HepG2 (cell line): ENCODE data around the gene RYR2. TPM values are rescaled to one million over a fixed set of nuclear protein-coding genes. Genes with fewer than 3 reads are reported as not detected.

Source experiments
- ATAC-seq: fragments of 200-7000 bp; cut with Tn5 transposase; 3 replicates; pipeline ENCODE4 v1.9.1; 2020; ENCODE audit warnings: mild to moderate bottlenecking, moderate library complexity
- BruUV-seq: library from RNA; stranded (reverse); fragments of 400-500 nt; replicated peaks from 2 replicates; lab custom pipeline; 2021; lab: Mats Ljungman, UMichigan
- CTCF ChIA-PET: fragments of 300-600 bp; formaldehyde crosslinking; extraction: SDS; loops from one replicate; lab custom pipeline; 2021; ENCODE audit warnings: low total read pairs, inconsistent platforms, low intra/inter-chr PET ratio; lab: Yijun Ruan, JAX
- POLR2A ChIA-PET: fragments of 350-600 bp; sonication (Branson Sonifier 250); formaldehyde crosslinking; loops from one replicate; lab custom pipeline; 2020; ENCODE audit warnings: antibody characterized with exemption, inconsistent platforms; lab: Yijun Ruan, JAX
- DNase-seq: peaks from one replicate; pipeline ENCODE4 v3.0.0-alpha.2; 2015; ENCODE audit warnings: low spot score
- FAIRE-seq: peaks from 3 replicates; lab custom pipeline; 2011; peaks lifted over from hg19 to GRCh38; lab: Jason Lieb, UNC
- H2AFZ ChIP-seq: one replicate; pipeline ENCODE4 v1.6.1; 2011; ENCODE audit warnings: low read length, inconsistent platforms
- H3K27ac ChIP-seq: fragments of 300-600 bp; 3 replicates; pipeline ENCODE4 v1.8.0; 2011; ENCODE audit warnings: mixed run types, mild to moderate bottlenecking, mixed read lengths, low read length, inconsistent platforms; ENCODE audit not compliant: insufficient read depth; ENCODE audit errors: extremely low read length
- H3K27me3 ChIP-seq, 2 experiments: fragments of 200-600 bp in 1 of 2; 2 replicates in 1 of 2; 3 replicates in 1 of 2; pipeline versions ENCODE4 v1.6.0 to v1.8.0; 2011; ENCODE audit warnings: low read length in 2 of 2, mild to moderate bottlenecking in 2 of 2, moderate library complexity in 2 of 2, inconsistent platforms in 1 of 2; ENCODE audit not compliant: insufficient read depth in 2 of 2, control insufficient read depth in 1 of 2
- H3K36me3 ChIP-seq, 2 experiments: fragments of 200-600 bp in 1 of 2; replicated peaks in 1 of 2; 2 replicates in 1 of 2; 3 replicates in 1 of 2; pipeline versions ENCODE4 v1.5.1 to v1.8.0; 2011; ENCODE audit warnings: low read length in 2 of 2, inconsistent platforms in 1 of 2; ENCODE audit not compliant: insufficient read depth in 2 of 2, control insufficient read depth in 1 of 2
- H3K4me1 ChIP-seq: 2 replicates; pipeline ENCODE4 v1.5.1; 2012; ENCODE audit warnings: low read length, inconsistent platforms; ENCODE audit not compliant: insufficient read depth
- H3K4me2 ChIP-seq: 2 replicates; pipeline ENCODE4 v1.6.0; 2011; ENCODE audit warnings: low read depth, low read length, inconsistent platforms
- H3K4me3 ChIP-seq, 3 experiments: fragments of 200-600 bp in 1 of 3; sonication (generic), shearing (Covaris generic) in 1 of 3; replicated peaks in 1 of 3; 2 replicates each; pipeline ENCODE4 v1.5.1; 2011 to 2016; ENCODE audit warnings: low read length in 3 of 3, inconsistent platforms in 2 of 3, low read depth in 2 of 3, mild to moderate bottlenecking in 2 of 3, control low read depth in 1 of 3, mixed read lengths in 1 of 3; ENCODE audit not compliant: insufficient read depth in 1 of 3
- H3K79me2 ChIP-seq: one replicate; pipeline ENCODE4 v1.6.1; 2011; ENCODE audit warnings: low read length, inconsistent platforms; ENCODE audit not compliant: insufficient read depth
- H3K9ac ChIP-seq: 2 replicates; pipeline ENCODE4 v1.6.0; 2011; ENCODE audit warnings: mild to moderate bottlenecking, low read depth, low read length, inconsistent platforms; ENCODE audit not compliant: insufficient read depth
- H3K9me3 ChIP-seq: 2 replicates; pipeline ENCODE4 v1.5.1; 2012; ENCODE audit warnings: mild to moderate bottlenecking, low read length
- H4K20me1 ChIP-seq: 2 replicates; pipeline ENCODE4 v1.6.0; 2011; ENCODE audit warnings: inconsistent platforms, mild to moderate bottlenecking, low read length, moderate library complexity; ENCODE audit not compliant: insufficient read depth
- CEBPB ChIP-seq: IDR thresholded peaks from 2 replicates; pipeline ENCODE4 v1.6.1; 2011; ENCODE audit warnings: low read depth, low read length, improper control_type of control experiment, borderline replicate concordance
- KLF13 ChIP-seq: sonication (generic); formaldehyde crosslinking; IDR thresholded peaks from 2 replicates; pipeline ENCODE4 v1.4.0; 2020; ENCODE audit warnings: mild to moderate bottlenecking, missing genetic modification reagents
- SNAI1 ChIP-seq: sonication (generic); formaldehyde crosslinking; IDR thresholded peaks from 2 replicates; pipeline ENCODE4 v1.5.0; 2020; ENCODE audit warnings: mild to moderate bottlenecking, missing genetic modification reagents, borderline replicate concordance
- ZNF512B ChIP-seq: sonication (generic); formaldehyde crosslinking; IDR thresholded peaks from 2 replicates; pipeline ENCODE4 v1.5.1; 2020; ENCODE audit warnings: missing genetic modification reagents, mild to moderate bottlenecking, borderline replicate concordance
- WGBS: methylation state at CpG from one replicate; pipeline ENCODE4 v1.1.6; 2017; ENCODE audit warnings: low lambda C conversion rate; 5-methylcytosine and 5-hydroxymethylcytosine counted together
- in situ Hi-C: cut with HindIII; loops from 2 replicates; pipeline ENCODE4 v1.10.0; 2017; ENCODE audit warnings: low pct_unique_long_range_greater_than_20kb; ENCODE audit not compliant: extremely low pct_ligation_motif_present
- intact Hi-C: fragments of 100-400 bp; cut with micrococcal nuclease; formaldehyde crosslinking; loops from one replicate; pipeline ENCODE4 v1.10.0; 2022; ENCODE audit not compliant: unreplicated experiment
- polyA plus RNA-seq, 8 experiments: library from polyadenylated mRNA; depleted of rRNA in 3 of 8; stranded (reverse) in 7 of 8; unstranded in 1 of 8; fragments of >200 nt; fragmentation: Illumina TruSeq in 4 of 8; extraction: Trizol in 4 of 8; gene quantifications; 2 replicates each; pipeline versions ENCODE4 v1.2.1 to v1.2.3, GENCODE V29; 2011 to 2016; ENCODE audit warnings: low read depth in 4 of 8, missing spikeins in 1 of 8, mixed read lengths in 1 of 8; ENCODE audit not compliant: insufficient read depth in 1 of 8
- total RNA-seq, 5 experiments: library from RNA; depleted of rRNA; stranded (reverse); fragments of >200 nt; fragmentation: Illumina TruSeq; extraction: Trizol; gene quantifications; 2 replicates each; pipeline ENCODE4 v1.2.3, GENCODE V29; 2016; ENCODE audit warnings: low read depth in 1 of 5
- TF ChIP-seq, protein P1 (sequence below): sonication (generic); formaldehyde crosslinking; IDR thresholded peaks from 2 replicates; pipeline ENCODE4 v1.4.0; 2020; ENCODE audit warnings: mild to moderate bottlenecking, missing genetic modification reagents

Gene RYR2
- total and polyA plus RNA-seq, 2 of the 13 experiments (the other 11 are each of a cell fraction or from before 2014, with no cell fraction given): not detected

DNA sequence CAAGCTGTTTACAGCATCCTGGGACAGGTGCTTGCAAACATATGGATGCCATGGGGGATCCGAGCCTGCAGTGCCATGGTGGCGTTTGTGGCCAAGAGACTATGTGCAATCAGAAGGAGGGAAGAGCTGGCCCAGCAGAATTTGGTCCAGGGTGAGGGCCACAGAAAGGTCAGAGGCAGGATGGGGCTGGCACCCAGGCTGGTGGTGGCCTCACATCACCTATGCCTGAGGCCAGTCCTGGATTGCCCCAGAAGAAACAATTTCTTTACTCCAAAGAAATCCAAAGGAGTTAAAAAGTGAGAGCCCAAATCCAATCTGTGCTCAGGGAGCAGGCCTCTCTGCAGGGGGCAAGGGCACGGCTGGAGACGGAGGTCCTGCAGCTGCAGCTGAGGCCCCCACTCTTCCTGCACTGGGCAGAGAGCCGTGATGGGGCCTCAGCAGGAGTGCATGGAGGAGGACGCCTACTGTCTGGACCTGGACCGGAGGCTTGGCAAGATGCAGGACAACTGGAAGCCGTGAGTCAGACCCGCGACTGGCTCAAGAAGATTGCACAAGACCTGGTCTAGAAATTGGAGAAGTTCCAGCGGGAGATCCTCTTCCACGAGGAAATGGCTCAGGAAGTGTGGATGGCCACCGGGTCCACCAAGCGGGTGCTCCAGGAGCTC is 163.5 kb downstream of the RYR2 start:
- 3% methylated on average over 6 of the region's 14 CpGs for WGBS
- Histone ChIP-seq H3K9me3 (no peaks in the 10 kb centered on the region), H3K36me3 (no peaks in the 10 kb centered on the region), H3K27ac (no peak overlapping the region), H4K20me1 (no peaks in the 10 kb centered on the region), H3K4me1 (no peaks in the 10 kb centered on the region), H3K27me3 (peaks cover 2 to 4% of the 10 kb centered on the region in 2 experiments; a peak in 1 of 5 replicates), H3K4me2 (no peak overlapping the region), H3K4me3 (no peak overlapping the region), H3K79me2 (no peaks in the 10 kb centered on the region), H2AFZ (no peak overlapping the region), H3K9ac (no peak overlapping the region)
- ChIA-PET CTCF (no interaction called here), POLR2A (no interaction called here)
- DNase-seq: no peak
- no peak for ATAC-seq
- no TSS peak for BruUV-seq
- peak; percentile 34; the same call in 1 of the 2 replicates for TF ChIP-seq CEBPB
- TF ChIP-seq, protein P1, sequence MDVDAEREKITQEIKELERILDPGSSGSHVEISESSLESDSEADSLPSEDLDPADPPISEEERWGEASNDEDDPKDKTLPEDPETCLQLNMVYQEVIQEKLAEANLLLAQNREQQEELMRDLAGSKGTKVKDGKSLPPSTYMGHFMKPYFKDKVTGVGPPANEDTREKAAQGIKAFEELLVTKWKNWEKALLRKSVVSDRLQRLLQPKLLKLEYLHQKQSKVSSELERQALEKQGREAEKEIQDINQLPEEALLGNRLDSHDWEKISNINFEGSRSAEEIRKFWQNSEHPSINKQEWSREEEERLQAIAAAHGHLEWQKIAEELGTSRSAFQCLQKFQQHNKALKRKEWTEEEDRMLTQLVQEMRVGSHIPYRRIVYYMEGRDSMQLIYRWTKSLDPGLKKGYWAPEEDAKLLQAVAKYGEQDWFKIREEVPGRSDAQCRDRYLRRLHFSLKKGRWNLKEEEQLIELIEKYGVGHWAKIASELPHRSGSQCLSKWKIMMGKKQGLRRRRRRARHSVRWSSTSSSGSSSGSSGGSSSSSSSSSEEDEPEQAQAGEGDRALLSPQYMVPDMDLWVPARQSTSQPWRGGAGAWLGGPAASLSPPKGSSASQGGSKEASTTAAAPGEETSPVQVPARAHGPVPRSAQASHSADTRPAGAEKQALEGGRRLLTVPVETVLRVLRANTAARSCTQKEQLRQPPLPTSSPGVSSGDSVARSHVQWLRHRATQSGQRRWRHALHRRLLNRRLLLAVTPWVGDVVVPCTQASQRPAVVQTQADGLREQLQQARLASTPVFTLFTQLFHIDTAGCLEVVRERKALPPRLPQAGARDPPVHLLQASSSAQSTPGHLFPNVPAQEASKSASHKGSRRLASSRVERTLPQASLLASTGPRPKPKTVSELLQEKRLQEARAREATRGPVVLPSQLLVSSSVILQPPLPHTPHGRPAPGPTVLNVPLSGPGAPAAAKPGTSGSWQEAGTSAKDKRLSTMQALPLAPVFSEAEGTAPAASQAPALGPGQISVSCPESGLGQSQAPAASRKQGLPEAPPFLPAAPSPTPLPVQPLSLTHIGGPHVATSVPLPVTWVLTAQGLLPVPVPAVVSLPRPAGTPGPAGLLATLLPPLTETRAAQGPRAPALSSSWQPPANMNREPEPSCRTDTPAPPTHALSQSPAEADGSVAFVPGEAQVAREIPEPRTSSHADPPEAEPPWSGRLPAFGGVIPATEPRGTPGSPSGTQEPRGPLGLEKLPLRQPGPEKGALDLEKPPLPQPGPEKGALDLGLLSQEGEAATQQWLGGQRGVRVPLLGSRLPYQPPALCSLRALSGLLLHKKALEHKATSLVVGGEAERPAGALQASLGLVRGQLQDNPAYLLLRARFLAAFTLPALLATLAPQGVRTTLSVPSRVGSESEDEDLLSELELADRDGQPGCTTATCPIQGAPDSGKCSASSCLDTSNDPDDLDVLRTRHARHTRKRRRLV: no peak
- in situ Hi-C loops (no loop called here), intact Hi-C loops (no loop called here)
- FAIRE-seq: no peak

DNA sequence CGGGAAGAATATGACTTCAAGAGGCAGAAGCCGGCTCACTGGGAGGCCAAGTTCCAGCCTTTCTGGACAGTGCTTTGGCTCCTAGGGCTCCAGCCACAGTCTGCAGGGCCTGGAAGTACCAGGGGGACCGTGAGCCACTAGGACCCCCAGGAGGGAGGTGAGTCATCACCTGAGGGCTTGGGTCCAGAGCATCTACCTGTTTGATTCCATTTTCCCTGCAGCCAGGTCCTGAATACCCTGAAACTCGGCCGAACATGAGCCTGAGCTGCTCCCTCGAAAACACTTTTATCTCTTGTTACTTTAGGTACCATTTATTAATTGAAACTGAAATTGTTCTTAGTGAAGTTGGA is 164.1 kb downstream of the RYR2 start:
- Histone ChIP-seq H2AFZ (no peak overlapping the region), H3K79me2 (no peaks in the 10 kb centered on the region), H3K27me3 (peaks cover 2 to 4% of the 10 kb centered on the region in 2 experiments; a peak in 1 of 5 replicates), H3K4me2 (no peak overlapping the region), H3K9me3 (no peaks in the 10 kb centered on the region), H4K20me1 (no peaks in the 10 kb centered on the region), H3K36me3 (no peaks in the 10 kb centered on the region), H3K9ac (no peak overlapping the region), H3K4me3 (no peak overlapping the region), H3K27ac (no peak overlapping the region), H3K4me1 (no peaks in the 10 kb centered on the region)
- BruUV-seq: no TSS peak
- in situ Hi-C loops: no loop called here
- no peak for ATAC-seq
- intact Hi-C loops: no loop called here
- CTCF ChIA-PET: no interaction called here
- DNase-seq: no peak
- FAIRE-seq: no peak
- WGBS: 2% methylated on average over 3 of the region's 6 CpGs
- TF ChIP-seq SNAI1: no peak
- TF ChIP-seq KLF13 (CRISPR knock-in tag): no peak
- no peak for TF ChIP-seq ZNF512B (CRISPR knock-in tag)
- POLR2A ChIA-PET: no interaction called here
